ENCODE data around the gene TP53TG3E. TPM values are rescaled to one million over a fixed set of nuclear protein-coding genes. Genes with fewer than 3 reads are reported as not detected.

TP53TG3E gene, protein sequence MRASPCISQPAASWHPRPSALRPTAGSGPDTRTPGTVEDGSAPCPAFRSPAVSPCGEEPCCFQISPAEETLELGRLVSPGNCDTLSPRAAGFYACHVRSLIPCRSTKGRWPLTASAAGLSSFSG
- total RNA-seq (2022; extraction: Qiagen RNA extraction), result not detected in 5 replicates

DNA sequence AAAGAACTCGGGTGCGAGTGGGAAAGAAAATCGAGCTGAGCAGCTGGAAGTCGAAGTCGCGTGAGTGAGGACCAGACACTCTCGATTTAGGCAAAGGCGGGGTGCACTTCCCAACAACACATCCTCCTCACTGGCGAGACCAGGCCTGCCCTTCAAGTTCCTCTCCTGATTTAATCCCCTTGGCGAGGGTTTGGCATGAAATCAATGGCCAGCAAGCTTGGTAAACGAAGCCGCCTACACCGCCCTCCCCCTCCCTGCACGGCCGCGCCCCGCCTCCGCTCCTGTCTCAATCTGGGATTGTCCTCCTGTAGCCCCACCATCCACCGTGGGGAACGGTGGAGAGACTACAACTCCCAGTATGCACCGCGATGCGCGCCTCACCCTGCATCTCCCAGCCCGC lies at the start of gene TP53TG3E:
TP53TG3E (plus strand) TSS at position 301 of the 400 bp plus-strand sequence; CDS start at position 369, 68 bp downstream.

Other genes with a start within 250 kb of the TP53TG3E start
- 0.58 TPM in 1 of 5 replicates, not detected in the others for gene TP53TG3C, start 110.1 kb upstream of the TP53TG3E start, total RNA-seq (2022; extraction: Qiagen RNA extraction)
- 0.14 to 0.29 TPM in 2 of 5 replicates, not detected in the others for gene TP53TG3B, start 56.5 kb downstream of the TP53TG3E start, total RNA-seq (2022; extraction: Qiagen RNA extraction)
- 0.08 to 0.16 TPM (median 0.12 TPM) in 4 of 5 replicates, not detected in the other for gene TP53TG3F, start 155.3 kb downstream of the TP53TG3E start, total RNA-seq (2022; extraction: Qiagen RNA extraction)